HG03064 (cell line): ENCODE results near the gene PRSS12.
"Not testable (repeated sequence)": the region's sequence is repeated elsewhere in the genome, so short reads cannot be mapped to it uniquely, and the experiment has no call there.

Source experiments
- ATAC-seq: cut with Tn5 transposase; IDR thresholded peaks from one replicate; pipeline ENCODE4 v1.9.1; 2021; ENCODE audit warnings: low read depth; ENCODE audit not compliant: unreplicated experiment

Gene PRSS12

DNA sequence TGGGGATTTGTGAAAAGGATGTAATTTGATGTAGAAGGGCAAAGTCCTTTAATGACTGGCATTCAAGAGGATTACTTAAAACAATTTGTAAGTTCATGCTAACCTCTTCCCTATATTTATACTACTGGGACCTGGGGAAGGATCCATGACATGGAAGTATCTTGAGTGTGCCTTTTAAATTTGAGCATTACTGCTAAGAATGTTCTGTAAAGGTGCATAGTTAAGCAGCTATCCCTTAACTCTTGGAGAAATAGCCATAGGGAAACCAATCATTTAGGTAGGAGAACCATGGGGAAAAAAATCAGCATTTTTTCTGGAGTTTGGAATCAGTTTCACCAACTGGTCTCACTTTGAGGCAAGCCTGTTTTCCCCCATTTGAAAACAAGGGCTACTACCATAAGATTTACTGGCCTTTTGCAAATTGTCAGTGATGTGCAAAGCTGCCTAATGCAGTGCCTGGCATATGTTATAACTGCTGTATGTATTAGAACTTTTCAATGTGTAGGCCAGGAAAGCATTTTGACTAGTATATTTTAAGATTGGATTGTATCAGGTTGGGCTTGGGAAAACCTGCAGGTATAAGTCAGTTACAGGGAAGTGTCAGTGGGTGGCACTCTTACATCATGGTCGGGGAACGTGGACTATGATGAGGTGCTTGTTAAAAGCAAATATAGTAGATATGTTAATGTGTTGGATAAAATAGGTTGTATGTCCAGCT, 72.1 kb downstream of the PRSS12 start:
- no peak for ATAC-seq

DNA sequence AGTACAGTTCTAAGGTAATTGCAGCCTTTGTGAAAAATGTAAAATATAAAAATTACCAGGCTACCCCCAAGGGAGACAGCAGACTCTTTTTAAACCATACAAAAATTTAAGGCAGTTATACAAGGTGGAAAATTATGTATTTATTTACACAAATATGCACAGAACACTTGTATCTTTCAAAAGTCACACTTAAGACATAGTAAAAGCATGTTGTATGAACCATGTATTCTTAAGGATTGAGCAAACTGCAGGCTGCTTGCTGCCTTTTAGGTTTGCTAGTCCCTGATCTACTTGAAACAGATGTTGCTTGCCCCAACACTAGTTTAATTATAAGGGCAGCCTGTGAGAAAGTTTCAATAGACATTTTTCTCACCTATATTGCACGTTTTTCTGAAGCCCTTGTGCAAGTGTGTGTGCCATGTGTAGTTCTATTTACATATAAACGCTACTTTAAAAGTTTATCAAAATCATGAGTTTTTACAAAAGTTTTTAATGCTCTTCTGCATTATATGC, 72.8 kb downstream of the PRSS12 start:
- no peak for ATAC-seq

DNA sequence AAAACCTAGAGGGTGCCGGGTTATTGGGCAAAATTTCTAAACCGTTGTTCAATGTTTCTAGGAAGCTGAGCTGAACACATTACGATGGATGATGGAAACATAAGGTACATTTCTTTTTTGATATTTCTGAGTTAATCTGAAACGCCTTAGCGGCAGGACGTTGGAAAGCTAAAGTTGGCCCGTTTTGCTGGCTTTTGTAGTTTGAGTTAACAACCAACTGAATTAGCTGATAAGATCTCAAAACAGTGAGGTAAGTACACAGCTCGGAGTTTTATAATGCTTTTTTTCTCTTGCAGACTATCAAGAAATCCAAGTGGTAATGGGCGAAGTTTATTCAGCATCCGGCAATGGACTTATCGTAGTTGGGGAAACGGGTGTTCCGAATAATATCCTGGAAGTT, 73.5 kb downstream of the PRSS12 start:
- no peak for ATAC-seq

DNA sequence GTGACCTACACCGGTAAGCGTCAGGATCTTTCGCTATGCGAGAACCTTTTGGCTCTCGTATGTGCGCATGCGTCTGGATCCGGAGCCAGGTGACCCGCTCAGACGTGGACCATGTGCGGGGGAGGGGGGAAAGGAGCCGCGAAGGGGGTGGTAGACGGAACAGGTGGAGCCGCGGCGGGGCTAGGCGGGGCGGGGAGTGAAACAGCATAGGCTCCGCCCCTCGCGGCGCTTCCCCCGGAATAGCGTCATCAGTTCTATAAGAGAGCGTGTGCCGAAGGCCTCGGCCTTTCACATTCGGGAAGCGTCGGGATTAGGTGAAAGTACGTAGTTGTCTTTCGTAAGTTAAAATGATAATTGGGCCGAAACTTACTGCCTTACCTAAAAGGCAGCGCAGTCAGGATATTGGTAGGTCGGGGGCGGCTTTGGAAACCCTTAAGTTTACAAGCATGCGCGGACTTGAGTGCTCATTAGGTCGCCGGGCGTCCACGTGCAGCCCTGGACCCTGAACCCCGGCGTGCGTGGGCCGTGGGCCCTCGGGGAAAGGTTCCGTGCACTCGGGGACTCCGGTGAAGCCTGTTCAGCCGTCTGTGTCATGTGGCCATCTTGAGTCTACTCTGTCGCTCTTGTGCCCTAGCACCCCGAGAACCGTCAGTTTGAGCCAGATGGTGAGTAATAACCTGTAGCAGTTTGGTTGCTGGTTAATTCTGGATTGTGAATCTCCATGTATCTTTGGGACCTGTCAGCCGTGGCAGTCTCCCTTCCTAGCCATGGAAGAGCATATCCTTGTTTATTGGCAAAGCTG, 74.1 kb downstream of the PRSS12 start:
- peak; percentile 90 for ATAC-seq

DNA sequence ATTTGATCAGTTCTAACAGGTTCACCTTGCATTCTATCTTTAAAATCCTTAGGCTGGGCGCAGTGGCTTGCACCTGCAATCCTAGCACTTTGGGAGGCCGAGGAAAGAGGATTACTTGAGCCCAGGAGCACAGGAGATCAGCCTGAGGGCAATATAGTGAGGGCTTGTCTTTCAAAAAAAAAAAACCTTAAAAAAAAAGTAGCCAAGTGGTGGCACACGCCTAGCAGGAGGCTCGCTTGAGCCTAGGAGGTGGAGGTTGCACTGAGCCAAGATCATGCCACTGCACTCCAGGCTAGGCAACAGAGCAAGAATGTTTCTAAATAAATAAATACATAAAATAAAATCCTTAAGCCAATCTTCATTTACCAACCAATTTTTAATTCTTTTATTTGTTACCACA, 75.6 kb downstream of the PRSS12 start:
- no peak for ATAC-seq

DNA sequence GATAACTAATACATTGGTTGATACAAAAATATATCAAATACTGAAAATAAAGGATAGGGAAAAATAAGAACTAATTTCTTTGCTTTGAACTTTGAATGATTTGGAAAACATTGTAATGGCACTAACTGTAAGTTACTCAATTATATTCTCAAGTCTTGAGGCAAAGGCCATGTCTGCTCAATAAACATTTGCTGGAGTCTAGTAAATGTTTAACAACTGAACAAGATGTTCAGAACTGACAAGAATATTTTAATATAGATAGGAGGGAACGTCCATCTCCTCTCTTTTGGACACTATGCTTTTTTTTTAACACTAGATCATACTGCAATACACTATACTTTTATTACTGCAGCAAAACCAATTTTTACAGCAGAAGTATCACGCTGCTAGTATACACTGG, 76.2 kb downstream of the PRSS12 start:
- ATAC-seq = no peak

DNA sequence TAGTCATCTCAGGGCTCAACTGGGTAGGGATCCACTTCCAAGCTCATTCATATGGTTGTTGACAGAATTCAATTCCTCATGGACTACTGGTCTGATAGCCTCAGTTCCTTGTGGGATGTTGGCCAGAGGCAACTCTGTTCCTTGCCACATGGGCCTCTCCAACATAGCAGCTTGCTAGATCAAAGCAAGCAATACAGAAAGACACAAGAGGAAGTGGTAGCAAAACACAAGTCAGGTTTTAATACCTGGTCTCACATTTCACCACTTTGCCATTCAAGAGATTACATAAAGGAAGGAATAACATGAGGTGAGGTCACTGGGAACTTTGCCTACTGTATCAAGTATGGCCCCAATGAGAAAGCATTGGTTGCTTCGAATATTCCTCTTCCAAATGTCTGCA, 79.2 kb downstream of the PRSS12 start:
- ATAC-seq = no peak

DNA sequence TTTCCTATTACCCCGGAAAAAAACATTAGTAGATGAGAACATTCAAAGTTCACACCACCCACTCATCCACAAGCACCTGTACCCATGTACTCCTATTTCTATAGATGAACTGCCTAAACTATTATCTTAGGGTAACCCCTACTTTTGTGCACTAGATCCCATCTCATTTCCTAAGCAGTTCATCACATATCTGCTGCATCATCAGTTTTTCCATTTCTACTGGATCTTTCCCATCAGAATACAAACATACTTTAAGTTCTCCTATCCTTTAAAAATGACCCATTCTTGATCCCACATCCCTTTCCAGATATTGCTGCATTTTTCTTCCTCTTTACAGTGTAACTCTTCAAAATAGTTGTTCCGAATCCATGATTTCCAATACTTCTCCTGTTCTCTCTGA, 81.0 kb downstream of the PRSS12 start:
- ATAC-seq = no peak

DNA sequence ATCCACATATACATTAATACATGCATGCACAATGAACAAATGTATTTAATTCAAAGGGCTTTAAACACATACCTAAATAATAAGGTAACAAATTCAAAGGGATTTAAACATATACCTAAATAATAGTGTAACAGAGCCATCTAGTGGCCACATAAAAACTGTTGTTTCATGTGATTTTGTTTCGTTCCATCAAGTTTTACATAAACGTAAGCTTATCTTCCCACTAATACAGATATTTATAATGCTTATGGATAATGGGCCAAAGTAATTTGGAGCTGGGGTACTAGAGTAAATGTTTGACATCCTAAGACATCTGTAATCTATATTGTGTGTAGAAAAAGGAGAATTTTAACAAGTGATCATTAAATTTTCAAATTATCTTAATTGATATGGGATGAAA, 82.3 kb downstream of the PRSS12 start:
- ATAC-seq = no peak

DNA sequence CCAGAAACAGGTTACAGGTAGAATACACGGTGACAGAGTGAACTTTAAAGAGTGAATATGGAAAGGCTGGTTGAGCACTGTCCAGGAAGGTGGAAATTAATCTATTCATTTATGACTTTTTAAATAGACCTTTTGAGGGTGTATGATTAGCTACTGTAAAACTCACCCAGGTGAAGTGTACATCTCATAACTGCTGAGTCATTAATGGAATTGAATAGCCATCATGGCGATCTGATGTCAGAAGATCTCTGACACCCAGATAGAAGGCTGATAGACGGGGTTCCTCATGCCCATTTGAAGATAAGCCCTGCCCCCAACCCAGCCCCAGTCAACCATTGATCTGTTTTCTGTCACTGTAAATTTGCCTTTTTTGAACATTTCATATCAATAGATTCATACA, 84.0 kb downstream of the PRSS12 start:
- no peak for ATAC-seq

DNA sequence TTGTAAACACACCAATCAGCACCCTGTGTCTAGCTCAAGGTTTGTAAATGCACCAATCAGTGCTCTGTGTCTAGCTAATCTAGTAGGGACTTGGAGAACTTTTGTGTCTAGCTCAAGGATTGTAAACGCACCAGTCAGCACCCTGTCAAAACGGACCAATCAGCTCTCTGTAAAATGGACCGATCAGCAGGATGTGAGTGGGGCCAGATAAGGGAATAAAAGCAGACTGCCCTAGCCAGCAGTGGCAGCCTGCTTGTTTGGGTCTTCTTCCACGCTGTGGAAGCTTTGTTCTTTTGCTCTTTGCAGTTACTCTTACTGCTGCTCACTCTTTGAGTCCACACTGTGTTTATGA, 86.7 kb downstream of the PRSS12 start:
- ATAC-seq = not testable (repeated sequence)

DNA sequence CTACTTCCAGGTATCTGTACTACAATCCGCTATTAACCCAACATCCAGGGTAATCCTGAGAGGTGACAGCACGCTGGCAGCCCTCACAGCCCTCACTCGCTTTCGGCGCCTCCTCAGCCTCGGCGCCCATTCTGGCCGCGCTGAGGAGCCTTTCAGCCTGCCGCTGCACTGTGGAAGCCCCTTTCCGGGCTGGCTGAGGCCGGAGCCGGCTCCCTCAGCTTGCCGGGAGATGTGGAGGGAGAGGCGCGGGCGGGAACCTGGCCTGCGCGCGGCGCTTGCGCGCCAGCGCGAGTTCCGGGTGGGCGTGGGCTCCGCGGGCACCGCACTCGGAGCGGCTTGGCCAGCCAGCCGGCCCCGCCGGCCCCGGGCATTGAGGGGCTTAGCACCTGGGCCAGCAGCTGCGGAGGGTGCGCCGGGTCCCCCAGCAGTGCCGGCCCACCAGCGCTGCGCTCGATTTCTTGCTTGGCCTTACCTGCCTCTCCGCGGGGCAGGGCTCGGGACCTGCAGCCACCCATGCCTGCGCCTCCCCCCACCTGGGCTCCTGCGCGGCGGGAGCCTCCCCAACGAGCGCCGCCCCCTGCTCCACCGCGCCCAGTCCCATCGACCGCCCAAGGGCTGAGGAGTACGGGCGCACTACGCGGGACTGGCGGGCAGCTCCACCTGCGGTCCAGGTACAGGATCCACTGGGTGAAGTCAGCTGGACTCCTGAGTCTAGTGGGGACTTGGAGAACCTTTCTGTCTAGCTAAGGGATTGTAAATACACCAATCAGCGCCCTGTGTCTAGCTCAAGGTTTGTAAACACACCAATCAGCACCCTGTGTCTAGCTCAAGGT, 87.3 kb downstream of the PRSS12 start:
- no peak for ATAC-seq

DNA sequence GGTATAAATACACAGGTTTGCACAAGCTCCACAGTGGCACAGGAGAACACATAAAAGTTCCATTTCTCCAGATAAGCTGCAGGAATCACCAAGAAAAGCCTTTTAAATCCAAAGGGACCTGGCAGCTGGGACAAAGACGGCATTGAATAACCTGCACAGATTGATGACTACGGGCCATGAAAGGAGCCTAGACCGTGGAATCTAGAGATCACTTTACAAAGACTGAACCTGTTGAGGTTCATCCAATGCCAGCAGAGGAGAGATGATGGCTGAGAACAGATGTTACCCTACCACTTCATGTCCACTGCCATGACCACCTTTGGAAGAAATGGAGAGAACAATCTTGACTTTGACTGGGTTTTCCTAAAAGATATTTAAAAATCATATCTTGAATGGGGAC, 88.7 kb downstream of the PRSS12 start:
- ATAC-seq = no peak

DNA sequence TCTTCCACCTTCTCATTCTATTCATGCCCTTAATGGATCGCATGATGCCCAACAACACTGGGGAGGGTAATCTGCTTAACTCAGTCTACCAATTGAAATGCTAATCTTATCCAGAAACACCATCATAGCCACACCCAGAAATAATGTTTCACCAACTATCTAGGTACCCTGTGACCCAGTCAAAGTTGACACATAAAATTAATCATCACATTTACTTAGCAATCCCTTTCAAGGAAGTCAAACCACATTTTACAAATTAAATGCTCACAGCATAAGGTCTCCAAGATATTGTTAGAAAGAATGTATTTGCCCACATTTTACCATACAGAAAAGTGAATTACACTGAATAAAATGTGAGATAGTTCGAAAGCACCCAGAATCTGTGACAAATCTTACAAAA, 92.5 kb downstream of the PRSS12 start:
- ATAC-seq = no peak

DNA sequence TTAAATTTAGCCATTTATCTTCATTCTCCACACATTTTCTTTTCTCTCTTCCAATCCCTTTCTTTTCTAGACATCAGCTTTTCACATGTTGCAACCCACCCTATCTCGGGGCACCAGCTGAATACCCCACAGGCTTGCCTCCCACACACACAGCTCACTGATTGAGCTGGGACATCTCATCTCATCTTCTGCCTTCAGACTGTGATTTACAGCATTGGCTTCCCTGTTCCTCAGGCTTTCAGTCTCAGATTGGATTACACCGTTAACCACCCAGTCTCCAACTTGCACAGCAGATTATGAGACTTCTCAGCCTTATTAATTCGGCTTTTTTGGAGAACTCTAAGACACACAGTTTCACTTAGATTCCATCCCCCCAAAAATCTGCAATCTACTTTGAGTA, 93.7 kb downstream of the PRSS12 start:
- ATAC-seq = no peak

DNA sequence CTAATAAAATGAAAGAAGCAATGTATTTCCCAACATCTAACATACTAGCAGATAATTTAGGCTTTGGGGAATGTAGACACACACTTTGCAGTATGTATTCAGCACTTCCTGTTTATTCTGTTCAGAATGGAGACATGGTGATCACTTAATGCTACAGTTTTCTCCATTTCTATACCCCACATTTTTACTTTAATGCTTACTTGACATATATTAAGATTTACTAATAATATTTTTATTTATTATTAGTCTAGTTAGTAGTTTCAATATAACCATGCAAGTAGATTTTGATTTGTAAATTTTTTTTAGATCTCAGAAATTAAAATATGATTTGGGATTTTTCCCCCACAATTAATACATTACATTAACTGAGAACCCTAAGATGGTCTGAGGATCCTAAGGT, 98.4 kb downstream of the PRSS12 start:
- no peak for ATAC-seq

DNA sequence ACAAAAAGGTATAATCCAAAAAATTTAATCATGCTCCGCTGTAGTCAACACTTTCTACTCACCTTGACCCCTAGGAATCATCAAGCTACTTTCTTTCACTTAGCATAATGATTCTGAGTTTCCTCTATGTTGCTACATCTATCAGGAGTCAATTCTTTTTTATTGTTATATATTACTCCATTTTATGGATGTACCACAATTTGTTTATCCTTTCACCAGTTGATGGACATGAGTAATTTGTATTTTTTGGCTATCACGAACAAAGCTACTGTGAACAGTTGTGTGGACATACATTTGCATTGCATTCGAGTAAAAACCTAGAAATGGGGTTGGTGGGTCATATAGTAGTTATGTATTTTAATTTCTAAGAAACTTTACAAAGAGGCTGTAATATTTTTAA, 102.9 kb downstream of the PRSS12 start:
- no peak for ATAC-seq

DNA sequence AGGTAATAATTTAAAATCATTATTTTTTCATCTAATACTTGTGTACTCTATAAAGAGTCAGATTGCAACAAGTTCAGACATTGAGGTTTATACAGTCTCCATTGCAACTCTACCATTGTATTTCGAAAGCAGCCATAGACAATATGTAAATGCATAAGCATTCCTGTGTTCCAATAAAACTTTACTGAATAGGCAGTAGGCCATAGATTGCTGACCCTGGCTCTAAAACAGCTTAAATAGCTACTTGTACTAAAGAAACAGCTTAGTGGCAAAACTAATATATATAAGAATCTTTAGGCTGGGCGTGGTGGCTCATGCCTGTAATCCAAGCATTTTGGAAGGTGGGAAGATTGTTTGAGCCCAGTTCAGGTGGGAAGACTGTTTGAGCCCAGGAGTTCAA, 115.3 kb downstream of the PRSS12 start:
- ATAC-seq = no peak

DNA sequence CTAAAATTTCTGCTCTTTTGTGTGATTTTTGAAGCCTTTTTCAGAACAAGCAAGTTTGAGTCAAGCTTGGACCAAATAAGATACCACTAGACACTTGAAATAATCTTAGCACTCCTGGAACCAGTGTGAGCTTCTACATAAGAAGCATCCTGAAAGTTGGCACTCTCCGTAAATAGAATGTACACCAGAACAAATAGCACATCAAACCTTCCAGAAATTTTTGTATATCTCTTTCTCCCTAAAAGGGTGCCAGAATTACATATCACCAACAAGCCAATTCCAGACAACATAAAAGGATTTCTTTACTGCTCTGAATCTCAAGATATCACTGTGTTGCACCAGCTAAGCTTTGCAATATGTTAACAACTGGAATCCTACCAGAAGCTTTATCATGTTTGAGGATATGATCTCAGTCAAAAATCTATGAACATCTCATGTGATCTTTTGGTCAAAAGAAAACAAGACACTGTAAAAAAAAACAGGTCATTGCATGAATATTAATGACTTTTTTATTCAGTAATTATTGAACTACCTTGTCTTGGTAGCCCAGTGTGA, 117.2 kb downstream of the PRSS12 start:
- ATAC-seq = no peak
